SHP77 treated with DMSO at 0.1 percent for 48 hours (cell line): ENCODE results near the gene RAB6C.
A peak's percentile ranks its signal among the peaks of the same experiment; 100 is the strongest.
"Not testable (repeated sequence)": the region's sequence is repeated elsewhere in the genome, so short reads cannot be mapped to it uniquely, and the experiment has no call there.

Experiments used
- DNase-seq: peaks from one replicate; lab custom pipeline; 2025; lab: John Stamatoyannopoulos, UW

Gene RAB6C

DNA sequence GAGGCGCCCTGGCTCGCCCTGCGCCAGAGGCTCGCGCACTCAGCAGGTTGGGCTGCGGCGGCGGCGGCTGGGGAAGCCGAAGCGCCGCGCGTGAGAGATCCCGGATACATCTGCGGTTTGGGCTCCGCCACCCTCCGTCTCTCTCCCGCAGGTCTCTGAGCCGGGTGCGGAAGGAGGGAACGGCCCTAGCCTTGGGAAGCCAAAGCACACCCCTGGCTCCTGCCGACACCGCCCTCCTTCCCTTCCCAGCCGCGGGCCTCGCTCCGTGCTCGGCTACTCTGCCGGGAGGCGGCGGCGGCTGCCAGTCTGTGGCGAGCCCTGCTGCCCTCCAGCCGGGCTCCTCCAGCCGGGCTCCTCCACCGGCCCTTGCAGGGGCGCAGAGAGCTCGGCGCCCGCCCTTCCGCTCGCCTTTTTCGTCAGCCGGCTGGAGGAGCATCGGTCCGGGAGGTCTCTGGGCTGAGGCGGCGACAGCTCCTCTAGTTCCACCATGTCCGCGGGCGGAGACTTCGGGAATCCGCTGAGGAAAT is at the start of gene RAB6C:
TSS of gene RAB6C (plus strand) at position 38 of the 527 bp plus-strand sequence. CDS start at position 488, 450 bp downstream.
- DNase-seq = not testable (repeated sequence)

DNA sequence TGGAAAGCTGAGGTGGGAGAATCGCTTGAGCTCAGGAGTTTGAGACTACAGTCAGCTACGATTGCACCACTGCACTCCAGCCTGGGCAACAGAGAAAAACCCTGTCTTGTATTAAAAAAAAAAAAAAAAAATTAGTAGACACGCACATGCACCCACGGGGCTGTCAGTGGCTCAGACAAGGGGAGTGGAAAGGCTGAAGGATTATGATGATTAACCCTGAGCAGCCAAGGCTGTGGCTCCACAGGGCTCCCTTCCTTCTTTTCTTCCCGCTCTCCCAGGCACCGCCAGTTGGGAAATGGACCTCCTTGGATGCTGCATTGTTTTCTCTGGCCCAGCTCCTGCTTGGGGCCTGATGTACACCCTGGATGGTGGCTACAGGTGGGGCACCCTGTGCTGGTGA is 49.0 kb upstream of the RAB6C start:
- no peak for DNase-seq

DNA sequence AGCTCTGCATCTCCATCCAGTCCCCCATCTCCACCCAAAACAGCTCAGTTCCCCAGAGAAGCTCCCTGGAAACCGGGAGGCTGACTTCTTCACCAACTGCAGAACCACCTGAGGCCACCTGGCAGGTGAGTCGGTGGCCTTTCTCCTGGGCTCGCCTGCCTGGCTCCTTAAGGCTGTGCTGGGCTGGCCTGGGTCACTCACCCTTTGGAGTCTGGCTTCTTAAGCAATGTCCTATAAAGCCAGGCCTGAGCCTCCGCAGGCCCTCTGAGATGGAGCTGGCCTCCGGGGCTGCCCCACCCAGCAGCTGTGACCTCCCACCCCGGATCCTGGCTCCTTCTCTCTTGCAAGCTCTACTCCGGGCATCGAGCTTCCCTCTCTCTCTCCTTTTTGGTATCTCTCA is 46.1 kb upstream of the RAB6C start:
- DNase-seq = not testable (repeated sequence)

DNA sequence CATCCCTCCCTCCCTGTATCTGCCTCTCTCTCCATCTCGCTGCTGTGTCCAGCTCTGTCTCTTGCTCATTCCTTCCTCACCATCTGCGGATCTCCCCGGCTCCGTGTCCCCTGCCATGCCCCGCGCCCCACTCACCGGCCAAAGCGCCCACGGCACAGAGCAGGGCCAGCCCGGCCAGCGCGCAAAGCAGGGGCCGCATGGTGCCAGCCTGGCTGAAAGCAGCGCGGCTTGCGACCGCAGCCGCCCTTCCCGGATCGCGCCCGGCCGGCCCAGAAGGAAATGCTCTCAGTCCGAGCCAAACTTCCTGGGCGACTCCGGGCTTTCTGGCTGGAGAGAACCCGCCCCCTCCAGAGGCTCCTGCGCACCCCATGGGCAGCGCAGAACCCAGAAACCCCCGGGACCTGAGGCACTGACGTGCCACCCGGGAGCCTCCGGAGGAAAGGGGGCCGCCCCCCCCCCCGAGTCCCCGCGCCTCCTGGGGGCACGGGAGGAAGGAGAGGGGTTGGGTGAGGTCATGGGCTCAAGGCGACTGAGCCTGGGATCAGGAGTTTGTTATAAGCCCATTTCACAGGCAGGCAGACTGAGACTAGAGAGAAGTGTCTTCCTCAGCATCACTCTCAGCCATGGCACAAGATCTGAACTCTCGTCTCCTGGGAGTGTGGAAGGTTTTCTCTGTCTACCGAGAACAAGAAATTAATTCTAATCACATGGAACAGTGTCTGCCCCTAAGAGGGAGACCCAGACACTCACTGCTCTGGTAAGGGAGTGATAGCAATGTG is 45.2 kb upstream of the RAB6C start:
- DNase-seq = no peak

DNA sequence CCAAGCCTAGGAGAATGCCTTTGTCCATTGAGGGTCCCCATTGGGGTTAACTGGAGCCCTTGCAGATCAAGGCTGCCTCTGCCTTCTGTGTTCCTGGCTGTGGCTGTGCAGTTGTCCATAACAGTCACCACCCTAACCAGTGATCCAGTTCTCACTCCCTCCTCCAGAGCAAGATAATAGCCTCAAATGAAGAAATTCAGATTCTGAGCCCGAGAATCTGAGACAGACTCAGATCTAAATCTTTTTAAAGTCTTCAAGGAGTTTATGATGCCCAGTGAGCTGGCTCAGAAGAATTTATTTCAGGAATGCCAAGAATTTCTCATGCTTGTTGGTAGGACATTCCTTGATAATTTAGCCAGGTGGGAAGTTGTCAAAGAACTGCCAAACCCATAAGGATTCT is 44.3 kb upstream of the RAB6C start:
- no peak for DNase-seq

DNA sequence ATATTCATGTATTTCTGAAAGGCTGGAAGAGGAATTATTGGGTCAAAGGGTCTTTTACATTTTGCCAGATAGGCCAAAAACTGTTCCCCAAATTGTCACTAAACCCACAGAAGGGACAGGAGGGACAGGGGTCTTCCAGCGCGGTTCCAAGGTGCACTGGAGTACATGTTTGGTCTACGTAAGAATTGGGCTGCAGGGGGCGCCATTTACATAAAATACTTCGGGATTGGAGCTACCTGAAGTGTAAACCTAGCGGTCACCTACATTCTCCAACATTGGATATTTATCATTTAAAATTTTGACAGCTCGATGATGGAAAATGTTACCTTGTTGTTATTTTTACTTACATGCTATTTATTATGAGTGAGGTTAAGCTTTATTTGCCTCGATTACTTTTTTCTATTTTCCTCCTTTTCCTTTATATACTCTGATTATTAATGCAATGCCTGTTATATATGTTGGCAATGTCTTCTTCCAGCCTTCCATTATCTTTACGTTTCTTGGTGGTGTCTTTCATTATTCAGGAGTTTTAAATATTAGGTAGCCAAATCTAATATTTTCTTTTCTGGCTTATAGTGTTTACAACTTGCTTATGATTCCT is 43.0 kb upstream of the RAB6C start:
- no peak for DNase-seq

DNA sequence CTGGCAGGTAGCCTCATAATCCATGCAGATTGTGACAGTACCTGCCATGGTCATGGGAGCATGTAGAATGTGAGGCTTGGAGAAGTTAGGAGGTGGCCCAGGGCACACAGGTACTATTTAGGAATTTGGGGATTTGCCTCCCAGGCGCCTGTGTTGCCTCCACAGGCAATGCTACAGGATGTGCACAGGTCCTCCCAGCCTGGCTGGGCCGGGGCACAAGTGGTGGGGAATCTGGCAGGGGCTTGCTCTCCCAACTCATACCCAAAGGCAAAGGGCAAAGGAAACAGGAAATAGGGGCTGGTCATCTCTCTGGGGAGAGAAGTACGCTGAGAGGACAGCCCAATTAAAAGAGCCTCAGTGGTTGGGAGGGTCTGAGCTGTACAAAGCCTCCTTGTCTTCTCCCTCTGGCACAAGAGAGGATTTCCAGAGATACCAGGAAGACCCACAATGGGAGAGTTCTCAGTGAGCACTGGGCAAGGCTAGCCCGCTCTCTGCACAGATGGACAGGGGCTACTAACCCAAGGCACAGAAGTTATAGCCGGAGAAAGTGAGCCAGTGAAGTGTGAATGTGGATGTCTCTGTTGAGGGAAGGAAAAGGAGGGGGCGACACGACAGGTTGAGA is 40.5 kb upstream of the RAB6C start:
- DNase-seq = not testable (repeated sequence)

DNA sequence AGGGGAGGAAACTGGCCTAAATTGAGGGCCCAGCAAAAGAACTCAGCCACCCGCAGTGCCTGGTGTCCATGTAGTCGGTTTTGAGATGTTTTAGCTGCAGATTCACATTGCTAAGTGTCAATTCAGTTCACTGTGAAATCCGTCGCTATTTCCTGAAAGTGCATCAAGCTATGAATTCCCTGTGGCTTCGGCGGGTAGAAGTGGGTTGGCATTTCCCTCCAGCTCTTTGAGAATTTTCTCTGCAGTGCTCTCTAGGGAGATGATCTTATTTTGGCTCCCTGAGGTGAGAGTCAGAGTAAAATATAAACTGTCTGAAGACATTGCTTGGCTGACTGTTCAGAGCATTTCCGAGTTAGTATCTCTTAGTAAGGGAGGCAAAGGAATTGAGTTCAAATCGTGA is 36.0 kb upstream of the RAB6C start:
- DNase-seq = not testable (repeated sequence)

DNA sequence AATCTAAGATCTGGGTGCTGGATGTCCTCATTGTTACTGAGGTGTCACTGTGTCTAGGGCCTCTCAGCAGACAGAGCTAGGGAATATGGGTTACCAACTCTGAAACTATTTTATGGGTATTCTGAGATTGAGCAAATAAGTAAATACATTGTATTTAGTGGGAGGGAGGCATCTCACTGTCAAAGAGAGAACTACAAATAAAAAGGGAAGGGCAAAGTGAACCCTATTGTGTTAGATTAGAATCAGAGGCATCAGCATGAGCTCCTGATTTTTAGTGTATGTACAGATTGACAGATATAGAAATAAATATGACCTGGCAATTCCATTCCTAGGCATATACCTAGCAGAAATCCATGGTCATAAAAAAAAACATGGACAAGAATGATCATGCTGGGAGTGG is 33.9 kb upstream of the RAB6C start:
- DNase-seq = no peak

DNA sequence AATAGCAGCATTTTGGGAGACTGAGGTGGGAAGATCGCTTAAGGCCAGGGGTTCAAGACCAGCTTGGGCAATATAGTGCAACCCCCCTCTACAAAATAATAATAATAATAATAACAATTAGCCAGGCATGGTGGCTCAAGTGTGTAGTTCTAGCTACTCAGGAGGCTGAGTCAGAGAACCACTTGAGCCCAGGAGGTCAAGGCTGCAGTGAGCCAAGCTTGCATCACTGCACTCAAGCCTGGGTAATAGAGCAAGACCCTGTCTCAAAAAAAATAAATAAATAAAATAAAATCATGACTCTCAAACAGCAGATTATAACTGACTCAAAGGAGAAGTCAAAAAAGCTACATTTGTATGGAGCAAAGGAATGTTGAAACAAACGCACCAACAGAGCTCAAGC is 31.8 kb upstream of the RAB6C start:
- not testable (repeated sequence) for DNase-seq

DNA sequence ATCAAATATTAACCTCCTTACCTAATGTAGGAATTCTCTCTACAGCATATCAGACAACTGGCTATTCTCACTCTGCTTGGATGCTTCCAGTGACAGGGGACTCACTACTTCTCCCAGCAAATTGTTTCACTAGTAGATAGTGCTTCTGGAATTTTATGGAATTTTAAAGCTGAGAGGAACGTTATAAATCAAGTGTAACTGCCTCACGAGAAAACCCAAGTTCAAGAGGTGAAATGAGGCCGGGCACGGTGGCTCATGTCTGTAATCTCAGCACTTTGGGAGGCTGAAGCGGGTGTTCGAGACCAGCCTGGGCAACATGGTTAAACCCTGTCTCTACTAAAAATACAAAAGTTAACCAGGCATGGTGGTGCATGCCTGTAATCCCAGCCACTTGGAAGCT is 23.3 kb upstream of the RAB6C start:
- DNase-seq = not testable (repeated sequence)

DNA sequence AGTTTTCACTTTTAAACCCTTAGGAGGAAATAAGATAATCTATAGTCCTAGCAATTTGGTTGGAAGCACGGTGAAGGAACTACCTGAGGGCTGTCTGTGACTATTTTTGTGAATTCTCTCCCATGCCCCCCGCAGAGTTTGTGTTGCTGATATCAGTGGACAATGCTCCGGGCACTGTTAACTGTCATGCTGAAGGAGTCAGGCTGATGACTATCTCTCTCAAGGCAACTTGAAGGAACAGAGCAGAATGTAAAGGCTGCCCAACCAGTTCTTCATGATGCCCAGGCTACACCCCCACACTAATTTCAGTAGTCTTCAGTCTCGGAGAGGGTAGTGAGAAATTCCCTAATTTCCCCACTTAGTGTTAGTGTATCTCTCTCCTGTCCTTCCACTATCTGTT is 21.6 kb upstream of the RAB6C start:
- DNase-seq = no peak

DNA sequence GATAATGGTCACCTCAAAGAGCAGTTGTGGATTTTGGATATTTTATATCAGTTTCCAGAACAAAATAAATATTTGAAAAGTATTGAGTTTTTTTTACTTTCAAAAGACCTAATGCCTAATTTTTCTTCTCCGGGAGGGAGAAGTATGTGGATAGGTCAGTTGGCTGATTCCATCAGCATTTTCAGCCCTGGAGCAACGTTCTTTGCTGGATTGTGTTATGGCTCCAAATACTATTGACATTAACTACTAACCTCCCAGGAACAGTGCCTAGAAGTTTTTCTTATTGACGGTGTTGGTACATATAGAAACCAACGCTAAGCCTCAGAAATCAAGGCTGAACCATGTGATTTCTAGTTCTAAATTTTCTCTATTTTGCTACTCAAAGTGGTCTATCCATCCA is 20.7 kb upstream of the RAB6C start:
- not testable (repeated sequence) for DNase-seq

DNA sequence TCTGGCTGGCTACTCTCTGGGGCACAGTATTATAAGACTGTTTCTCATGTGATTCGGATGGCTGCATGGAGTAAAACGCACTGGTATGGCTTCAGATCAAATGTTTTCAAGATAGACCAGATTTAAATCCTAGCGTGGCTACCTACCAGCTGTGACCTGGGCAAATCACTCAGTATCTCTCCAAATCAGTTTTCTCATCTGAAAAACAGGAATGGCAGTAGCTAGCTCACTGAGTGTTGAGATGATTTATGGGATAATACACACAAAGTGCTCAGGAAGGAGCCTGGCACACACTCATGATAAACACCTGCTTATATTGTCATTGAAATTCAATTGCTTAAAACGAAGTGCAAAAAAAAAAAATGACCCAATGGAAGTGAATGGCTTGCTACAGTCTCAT is 10.9 kb upstream of the RAB6C start:
- DNase-seq = peak; percentile 68

DNA sequence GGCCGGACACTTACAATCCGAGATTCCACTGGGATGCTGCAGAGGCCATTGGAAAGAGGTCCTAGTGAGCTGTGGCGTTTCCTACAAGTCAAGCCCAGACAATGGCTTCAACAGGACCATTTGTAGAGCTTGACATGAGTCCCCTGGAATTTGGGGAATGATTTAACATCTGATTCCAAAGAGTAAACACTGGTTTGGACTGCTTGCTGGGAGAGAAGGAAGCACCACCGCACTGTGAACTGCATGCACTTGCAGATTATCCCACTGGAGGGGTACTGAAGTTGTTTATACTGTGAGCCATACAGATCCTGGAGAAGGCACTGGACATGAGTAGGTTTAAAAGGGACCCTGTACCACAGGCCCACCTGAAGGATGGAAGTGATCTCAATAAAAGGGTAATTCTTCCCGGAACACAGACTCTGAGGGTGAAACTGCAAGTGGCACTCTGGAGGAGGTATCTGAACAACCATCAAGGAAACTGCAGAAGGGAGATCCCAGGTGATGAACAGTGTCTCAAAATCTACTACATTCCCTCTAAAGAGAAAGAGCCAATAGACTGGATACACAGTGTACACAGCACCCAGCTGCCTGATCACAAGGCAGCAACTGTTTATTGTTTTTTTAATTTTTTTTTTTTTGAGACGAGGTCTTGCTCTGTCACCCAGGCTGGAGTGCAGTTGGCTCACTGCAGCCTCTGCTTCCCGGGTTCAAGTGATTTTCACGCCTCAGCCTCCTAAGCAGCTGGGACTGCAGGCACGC is 4.3 kb upstream of the RAB6C start:
- DNase-seq = no peak

DNA sequence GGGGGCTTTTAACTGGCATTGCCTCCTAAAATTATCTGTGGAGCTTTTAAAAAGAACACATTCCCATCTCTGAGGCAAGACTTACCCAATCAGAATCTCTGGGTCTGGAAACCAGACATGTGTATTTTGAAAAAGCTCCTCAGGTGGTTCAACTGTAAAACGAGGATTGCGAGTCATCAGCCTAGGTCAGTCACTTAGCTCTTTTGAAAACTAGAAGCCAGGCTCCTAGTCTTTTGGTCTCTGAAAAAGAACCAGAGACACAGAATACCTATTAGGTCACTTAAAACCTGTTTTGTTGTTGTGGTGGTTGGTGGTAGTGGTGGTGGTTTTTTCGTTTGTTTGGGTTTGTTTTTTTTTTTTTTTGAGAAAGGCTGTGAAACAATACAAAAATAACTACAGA is 2.5 kb upstream of the RAB6C start:
- DNase-seq = not testable (repeated sequence)

DNA sequence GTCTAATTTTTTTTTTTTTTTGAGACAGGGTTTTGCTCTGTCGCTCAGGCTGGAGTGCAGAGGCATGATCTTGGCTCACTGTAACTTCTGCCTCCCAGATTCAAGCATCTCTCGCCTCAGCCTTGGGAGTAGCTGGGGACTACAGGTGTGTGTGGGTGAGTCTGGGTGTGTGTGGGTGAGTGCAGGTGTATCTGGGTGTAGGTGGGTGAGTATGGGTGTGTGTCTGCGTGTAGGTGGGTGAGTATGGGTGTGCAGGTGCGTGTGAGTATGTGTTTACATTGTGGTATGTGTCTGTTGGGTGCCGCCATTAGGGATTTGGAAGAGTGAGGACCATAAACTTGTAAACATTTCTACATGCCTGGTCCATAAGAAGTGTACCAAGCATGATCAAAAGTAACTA is 1.5 kb upstream of the RAB6C start:
- DNase-seq = no peak

DNA sequence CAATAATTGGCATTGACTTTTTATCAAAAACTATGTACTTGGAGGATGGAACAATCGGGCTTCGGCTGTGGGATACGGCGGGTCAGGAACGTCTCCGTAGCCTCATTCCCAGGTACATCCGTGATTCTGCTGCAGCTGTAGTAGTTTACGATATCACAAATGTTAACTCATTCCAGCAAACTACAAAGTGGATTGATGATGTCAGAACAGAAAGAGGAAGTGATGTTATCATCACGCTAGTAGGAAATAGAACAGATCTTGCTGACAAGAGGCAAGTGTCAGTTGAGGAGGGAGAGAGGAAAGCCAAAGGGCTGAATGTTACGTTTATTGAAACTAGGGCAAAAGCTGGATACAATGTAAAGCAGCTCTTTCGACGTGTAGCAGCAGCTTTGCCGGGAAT is 780 bp downstream of the RAB6C start:
- DNase-seq = not testable (repeated sequence)

DNA sequence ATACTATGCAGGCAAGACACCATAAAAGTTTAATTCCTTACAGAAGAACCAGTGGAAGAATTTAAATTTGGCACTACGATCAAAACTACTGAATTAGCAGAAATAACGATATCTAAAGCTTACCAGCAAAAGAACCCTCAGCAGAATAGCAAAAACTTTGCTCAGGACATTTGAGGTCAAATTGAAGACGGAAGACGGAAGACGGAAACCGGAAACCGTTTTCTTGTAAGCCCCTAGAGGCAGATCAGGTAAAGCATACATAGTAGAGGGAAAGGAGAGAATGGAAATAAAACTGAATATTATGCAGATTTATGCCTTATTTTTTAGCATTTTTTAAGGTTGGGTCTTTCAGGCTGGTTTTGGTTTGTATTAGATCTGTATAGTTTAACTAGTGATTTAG is 2.2 kb downstream of the RAB6C start:
- not testable (repeated sequence) for DNase-seq

DNA sequence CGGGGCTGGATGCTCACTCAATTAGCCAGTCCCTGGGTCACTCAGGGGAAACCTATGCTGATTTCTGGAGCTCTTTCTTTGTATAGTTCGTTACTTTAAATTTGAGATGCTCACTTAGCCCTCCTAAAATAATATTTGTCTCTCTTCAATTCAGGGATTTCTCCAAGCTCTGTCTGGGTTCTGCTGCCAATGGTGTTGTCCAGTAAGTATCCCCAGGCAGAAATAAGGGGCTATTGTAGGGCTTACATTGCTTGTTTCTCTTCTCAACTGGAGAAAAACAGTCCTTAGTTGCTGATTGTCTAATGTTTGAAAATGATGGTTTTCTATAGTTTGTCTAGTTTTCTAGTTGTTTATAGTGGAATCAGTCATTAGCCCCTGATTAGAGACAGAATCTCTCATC is 5.0 kb downstream of the RAB6C start:
- no peak for DNase-seq

DNA sequence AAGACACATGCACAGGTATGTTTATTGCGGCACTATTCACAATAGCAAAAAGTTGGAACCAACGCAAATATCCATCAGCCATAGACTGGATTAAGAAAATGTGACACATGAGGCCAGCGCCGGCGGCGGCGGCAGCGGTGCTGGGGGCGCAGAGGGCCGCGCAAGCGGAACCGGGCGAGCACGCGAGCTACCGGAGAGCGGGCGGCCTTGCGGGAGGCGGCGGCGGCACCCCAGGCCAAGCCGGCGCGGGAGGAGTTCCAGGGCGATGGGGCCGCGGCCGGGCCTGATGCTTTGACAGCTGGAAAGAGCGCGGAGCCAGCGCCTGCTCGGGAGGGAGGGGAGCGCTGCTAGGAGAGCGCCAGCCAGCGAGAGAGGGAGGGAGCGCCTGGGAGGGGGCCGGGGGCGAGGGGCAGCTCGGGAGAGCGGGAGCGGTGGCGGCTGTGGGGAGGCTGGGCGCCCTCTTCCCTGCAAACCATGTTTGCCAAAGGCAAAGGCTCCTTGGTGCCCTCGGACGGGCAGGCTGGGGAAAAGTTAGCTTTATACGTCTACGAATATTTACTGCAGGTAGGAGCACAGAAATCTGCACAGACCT is 13.0 kb downstream of the RAB6C start:
- not testable (repeated sequence) for DNase-seq

DNA sequence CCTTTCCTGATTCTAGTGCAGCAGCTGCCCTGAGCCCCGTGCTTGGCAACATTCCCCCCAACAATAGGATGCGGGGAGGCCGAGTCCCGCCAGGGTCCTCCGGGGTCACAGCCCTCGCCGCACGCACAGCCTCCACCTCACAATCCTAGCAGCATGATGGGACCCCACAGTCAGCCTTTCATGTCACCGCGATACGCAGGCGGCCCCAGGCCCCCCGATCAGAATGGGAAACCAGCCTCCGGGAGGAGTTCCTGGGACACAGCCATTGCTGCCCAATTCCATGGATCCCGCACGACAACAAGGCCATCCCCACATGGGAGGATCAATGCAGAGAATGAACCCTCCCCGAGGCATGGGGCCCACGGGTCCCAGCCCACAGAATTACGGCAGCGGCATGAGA is 13.7 kb downstream of the RAB6C start:
- DNase-seq = not testable (repeated sequence)
